Measurements from ENCODE around the gene KIDINS220. TPM values are rescaled to one million over a fixed set of nuclear protein-coding genes. Genes with fewer than 3 reads are reported as not detected.

The KIDINS220 gene
- total RNA-seq, 1 donor from 2014 or later: 69.3 TPM

GRCh38 chr2:8799004-8799403, 38.4 kb downstream of the KIDINS220 start:
- Histone ChIP-seq H3K9me3 (no peaks in the 10 kb centered on the region), H3K4me1 (peaks cover 3% of the 10 kb centered on the region), H3K36me3 (peaks cover 84% of the 10 kb centered on the region), H3K4me3 (no peak overlapping the region), H3K27me3 (ENCODE audit: low read depth) (no peaks in the 10 kb centered on the region), H3K27ac (no peak overlapping the region)
- no peak for DNase-seq
- no peak for ATAC-seq
- intact Hi-C loops (cut with DNase I): no loop called here
- TF ChIP-seq CTCF (IDR thresholded peaks at IDR 0.05): no peak

- Histone ChIP-seq H3K27ac (no peak overlapping the region), H3K36me3 (peaks cover 90% of the 10 kb centered on the region), H3K4me1 (no peaks in the 10 kb centered on the region), H3K27me3 (ENCODE audit: low read depth) (no peaks in the 10 kb centered on the region), H3K9me3 (no peaks in the 10 kb centered on the region), H3K4me3 (no peak overlapping the region)
- no peak for DNase-seq
- no peak for TF ChIP-seq CTCF (IDR thresholded peaks at IDR 0.05)
- ATAC-seq: no peak
- intact Hi-C loops (cut with DNase I): no loop called here
Observed at GRCh38 chr2:8798393-8798792, 39.0 kb downstream of the KIDINS220 start.

- no peak overlapping the region for H3K27ac ChIP-seq
- intact Hi-C loops (cut with DNase I): no loop called here
- no peaks in the 10 kb centered on the region for H3K27me3 ChIP-seq (ENCODE audit: low read depth)
- H3K4me1 ChIP-seq: no peaks in the 10 kb centered on the region
- H3K36me3 ChIP-seq: peaks cover 93% of the 10 kb centered on the region
- H3K4me3 ChIP-seq: no peak overlapping the region
- no peak for TF ChIP-seq CTCF (IDR thresholded peaks at IDR 0.05)
- no peaks in the 10 kb centered on the region for H3K9me3 ChIP-seq
- ATAC-seq (no peak), DNase-seq (no peak)
Observed at GRCh38 chr2:8797682-8798081, 39.7 kb downstream of the KIDINS220 start.

- H3K27ac ChIP-seq: no peak overlapping the region
- peaks cover 93% of the 10 kb centered on the region for H3K36me3 ChIP-seq
- DNase-seq: no peak
Observed at GRCh38 chr2:8796878-8797550, 40.4 kb downstream of the KIDINS220 start.

GRCh38 chr2:8796315-8796848, 41.0 kb downstream of the KIDINS220 start:
- intact Hi-C loops (cut with DNase I): no loop called here
- no peaks in the 10 kb centered on the region for H3K9me3 ChIP-seq
- DNase-seq: no peak
- H3K4me3 ChIP-seq: no peak overlapping the region
- H3K27me3 ChIP-seq (ENCODE audit: low read depth): no peaks in the 10 kb centered on the region
- no peak for TF ChIP-seq CTCF (IDR thresholded peaks at IDR 0.05)
- no peak overlapping the region for H3K27ac ChIP-seq
- no peak for ATAC-seq
- peaks cover 91% of the 10 kb centered on the region for H3K36me3 ChIP-seq
- H3K4me1 ChIP-seq: no peaks in the 10 kb centered on the region

More at GRCh38 chr2:8796878-8797550, 40.4 kb downstream of the KIDINS220 start:
- intact Hi-C loops (cut with DNase I): no loop called here
- no peaks in the 10 kb centered on the region for H3K27me3 ChIP-seq (ENCODE audit: low read depth)
- no peaks in the 10 kb centered on the region for H3K9me3 ChIP-seq
- ATAC-seq: no peak
- no peaks in the 10 kb centered on the region for H3K4me1 ChIP-seq
- no peak for TF ChIP-seq CTCF (IDR thresholded peaks at IDR 0.05)
- H3K4me3 ChIP-seq: no peak overlapping the region

Data from lower lobe of right lung (tissue), 2 donors.